ENCODE data around the gene KEL. TPM values are rescaled to one million over a fixed set of nuclear protein-coding genes. Genes with fewer than 3 reads are reported as not detected.

KEL gene
- total RNA-seq, 1 experiment from 2014 or later, result 7.7 TPM

DNA sequence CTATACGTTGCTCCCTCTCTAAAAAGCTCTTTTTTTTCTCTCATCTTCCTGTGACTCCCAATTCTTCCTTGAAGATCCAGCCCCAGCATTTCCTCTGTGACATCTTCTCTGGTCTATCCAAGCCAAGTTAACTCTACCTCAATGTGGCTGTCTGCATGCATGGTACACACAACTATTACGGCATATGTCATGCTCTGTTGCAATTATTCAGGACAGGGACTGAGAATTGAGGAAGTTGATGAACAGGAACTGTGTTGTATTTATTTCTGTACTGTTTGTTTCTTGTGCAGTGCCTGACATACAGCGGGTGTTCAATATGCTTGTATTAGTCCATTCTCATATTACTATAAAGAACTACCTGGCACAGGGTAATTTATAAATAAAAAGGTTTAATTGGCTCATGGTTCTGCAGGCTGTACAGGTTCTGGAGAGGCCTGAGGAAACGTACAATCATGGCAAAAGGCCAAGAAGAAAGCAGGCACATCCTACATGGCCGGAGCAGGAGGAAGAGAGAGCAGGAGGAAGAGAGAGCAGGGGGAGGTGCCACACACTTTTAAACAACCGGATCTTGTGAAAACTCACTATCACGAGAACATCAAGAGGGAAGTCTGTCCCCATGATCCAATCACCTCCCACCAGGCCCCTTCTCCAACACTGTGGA is 34.9 kb downstream of the KEL start:
- DNase-seq, result no peak
- Histone ChIP-seq H3K36me3 (replicated peaks; ENCODE audit: control insufficient read depth, insufficient read depth, low read length) (no peaks in the 10 kb centered on the region), H3K4me3 (ENCODE audit: insufficient read depth, low read depth, low read length) (no peak overlapping the region), H3K27me3 (ENCODE audit: control insufficient read depth, insufficient read depth, low read length) (no peaks in the 10 kb centered on the region; the same call in 1 of the 2 replicates)

DNA sequence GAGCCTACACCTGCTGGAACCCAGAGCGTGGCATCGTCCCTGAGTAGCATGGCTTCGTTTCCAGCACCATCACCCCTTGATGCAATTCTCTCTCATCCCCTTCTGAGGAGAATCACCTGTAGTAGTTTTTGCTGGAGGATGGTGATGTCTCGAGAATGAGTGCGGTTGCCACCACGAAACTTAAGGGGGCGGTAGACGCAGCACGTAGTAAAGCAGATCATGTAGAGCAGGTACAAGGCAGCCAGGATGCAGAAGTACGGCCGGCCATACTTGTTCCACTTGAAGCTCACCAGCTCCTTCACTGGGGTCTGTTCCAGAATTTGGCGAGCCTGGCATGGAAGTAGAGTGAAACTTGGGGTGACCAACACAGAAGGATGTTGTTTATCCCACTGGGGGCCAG is 36.8 kb downstream of the KEL start:
- Histone ChIP-seq H3K27me3 (ENCODE audit: control insufficient read depth, insufficient read depth, low read length) (no peaks in the 10 kb centered on the region; the same call in 1 of the 2 replicates), H3K4me3 (ENCODE audit: insufficient read depth, low read depth, low read length) (no peak overlapping the region), H3K36me3 (replicated peaks; ENCODE audit: control insufficient read depth, insufficient read depth, low read length) (no peaks in the 10 kb centered on the region)
- DNase-seq, result peak; percentile 70

DNA sequence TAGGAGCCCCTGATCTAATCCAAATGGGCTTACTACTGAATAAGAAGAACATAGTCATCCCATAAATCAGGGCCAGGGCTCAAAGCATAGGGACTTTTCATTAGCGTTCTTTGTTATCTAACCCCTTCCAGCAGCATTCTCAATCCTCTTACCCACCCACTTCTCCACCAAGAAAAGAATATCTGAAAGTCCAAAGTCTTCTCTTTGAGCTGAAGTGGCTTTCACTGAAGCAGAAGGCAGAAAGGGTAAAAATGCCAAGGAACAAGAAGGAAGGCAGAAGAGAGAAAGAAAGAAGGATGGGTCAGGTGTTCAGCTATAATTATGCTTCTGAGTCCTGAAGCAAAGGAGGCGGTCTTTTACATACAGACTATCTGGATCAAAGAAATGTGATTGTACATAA is 38.8 kb downstream of the KEL start:
- H3K36me3 ChIP-seq (replicated peaks; ENCODE audit: control insufficient read depth, insufficient read depth, low read length), result no peaks in the 10 kb centered on the region
- no peaks in the 10 kb centered on the region; the same call in 1 of the 2 replicates for H3K27me3 ChIP-seq (ENCODE audit: control insufficient read depth, insufficient read depth, low read length)
- H3K4me3 ChIP-seq (ENCODE audit: insufficient read depth, low read depth, low read length), result no peak overlapping the region
- no peak for DNase-seq

DNA sequence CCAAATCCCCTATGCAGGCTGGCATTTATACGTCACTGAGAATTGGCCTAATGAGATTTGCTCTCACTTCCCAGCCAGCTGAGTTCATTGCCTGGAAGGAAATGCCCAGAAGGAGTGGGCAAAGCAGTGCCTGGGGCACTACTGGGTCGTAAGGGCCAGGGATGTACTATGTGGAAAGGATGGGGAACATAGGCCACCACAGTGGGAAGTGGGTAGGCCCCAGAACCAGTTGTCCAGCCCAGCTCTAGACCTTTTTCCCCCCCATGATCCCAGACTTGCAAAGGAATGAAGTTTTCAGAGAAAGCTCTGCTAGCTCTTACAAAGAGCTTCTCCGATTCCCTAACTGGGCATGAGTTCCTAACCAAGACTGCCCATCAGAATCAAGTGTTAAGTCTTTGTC is 42.5 kb downstream of the KEL start:
- no peaks in the 10 kb centered on the region for H3K36me3 ChIP-seq (replicated peaks; ENCODE audit: control insufficient read depth, insufficient read depth, low read length)
- no peaks in the 10 kb centered on the region for H3K27me3 ChIP-seq (ENCODE audit: control insufficient read depth, insufficient read depth, low read length)
- no peak for DNase-seq
- no peak overlapping the region for H3K4me3 ChIP-seq (ENCODE audit: insufficient read depth, low read depth, low read length)

DNA sequence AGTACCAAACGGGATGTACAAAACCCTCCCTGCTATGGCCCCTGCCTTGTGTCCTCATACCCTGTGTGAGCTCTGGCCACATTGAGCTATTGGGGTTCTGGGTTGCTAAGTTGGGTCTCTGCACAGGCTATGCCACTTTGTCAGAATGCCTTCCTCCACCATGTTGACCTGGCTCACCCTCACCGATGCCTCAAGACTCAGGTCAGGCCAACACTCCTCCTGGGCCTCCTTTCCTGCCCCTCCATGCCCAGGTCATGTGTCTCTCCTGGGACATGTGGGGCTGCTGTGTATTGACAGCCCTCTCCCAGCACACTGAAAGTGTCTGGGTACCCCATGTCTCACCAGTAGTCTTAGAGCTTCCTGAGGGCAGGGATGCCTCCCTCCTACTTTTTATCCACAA is 43.3 kb downstream of the KEL start:
- no peak for DNase-seq
- Histone ChIP-seq H3K27me3 (ENCODE audit: control insufficient read depth, insufficient read depth, low read length) (no peaks in the 10 kb centered on the region), H3K4me3 (ENCODE audit: insufficient read depth, low read depth, low read length) (no peak overlapping the region), H3K36me3 (replicated peaks; ENCODE audit: control insufficient read depth, insufficient read depth, low read length) (no peaks in the 10 kb centered on the region)

DNA sequence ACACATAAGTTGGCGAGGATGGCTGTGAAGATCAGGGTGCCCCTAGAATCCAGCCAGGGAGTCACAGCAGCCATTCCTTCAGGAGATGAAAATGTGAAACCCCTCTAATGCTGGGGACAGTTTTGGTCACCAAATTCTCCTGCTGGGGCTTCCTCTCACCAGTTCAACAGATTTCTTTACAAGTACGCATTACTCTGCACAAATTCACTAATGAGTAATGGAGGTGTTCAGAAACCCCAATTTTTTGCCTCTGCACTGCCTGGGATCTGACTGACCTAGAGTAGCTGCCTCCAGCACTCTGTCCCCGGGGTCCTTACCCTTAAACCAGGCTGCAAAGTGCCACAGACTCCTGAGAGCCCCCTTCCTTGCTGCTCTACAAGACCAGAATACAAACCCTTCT is 44.7 kb downstream of the KEL start:
- no peak for DNase-seq
- H3K27me3 ChIP-seq (ENCODE audit: control insufficient read depth, insufficient read depth, low read length), result no peaks in the 10 kb centered on the region

DNA sequence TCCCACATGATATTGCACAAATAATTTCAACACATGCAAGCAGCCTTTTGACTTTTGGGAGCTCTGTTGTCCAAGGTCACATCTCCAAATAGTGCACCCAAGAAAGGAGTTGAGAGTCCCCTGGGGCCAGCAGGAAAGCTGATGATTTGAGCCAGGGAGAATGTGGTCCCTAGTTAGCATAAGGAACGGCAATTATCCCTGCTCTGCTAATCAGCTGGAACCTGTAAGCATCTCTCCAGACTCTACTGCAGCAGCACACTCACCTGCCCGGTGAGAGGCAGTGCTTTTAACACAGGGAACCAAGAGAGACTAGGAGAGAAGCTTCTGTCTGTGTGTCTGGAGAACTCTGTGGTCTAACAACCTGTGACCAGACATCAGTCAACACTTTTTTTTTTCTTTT is 45.7 kb downstream of the KEL start:
- H3K27me3 ChIP-seq (ENCODE audit: control insufficient read depth, insufficient read depth, low read length), result no peaks in the 10 kb centered on the region
- no peak for DNase-seq
- H3K4me3 ChIP-seq (ENCODE audit: insufficient read depth, low read depth, low read length), result no peak overlapping the region
- no peaks in the 10 kb centered on the region for H3K36me3 ChIP-seq (replicated peaks; ENCODE audit: control insufficient read depth, insufficient read depth, low read length)

More for the DNA sequence above, 44.7 kb downstream of the KEL start:
- Histone ChIP-seq H3K36me3 (replicated peaks; ENCODE audit: control insufficient read depth, insufficient read depth, low read length) (no peaks in the 10 kb centered on the region), H3K4me3 (ENCODE audit: insufficient read depth, low read depth, low read length) (no peak overlapping the region)

DNA sequence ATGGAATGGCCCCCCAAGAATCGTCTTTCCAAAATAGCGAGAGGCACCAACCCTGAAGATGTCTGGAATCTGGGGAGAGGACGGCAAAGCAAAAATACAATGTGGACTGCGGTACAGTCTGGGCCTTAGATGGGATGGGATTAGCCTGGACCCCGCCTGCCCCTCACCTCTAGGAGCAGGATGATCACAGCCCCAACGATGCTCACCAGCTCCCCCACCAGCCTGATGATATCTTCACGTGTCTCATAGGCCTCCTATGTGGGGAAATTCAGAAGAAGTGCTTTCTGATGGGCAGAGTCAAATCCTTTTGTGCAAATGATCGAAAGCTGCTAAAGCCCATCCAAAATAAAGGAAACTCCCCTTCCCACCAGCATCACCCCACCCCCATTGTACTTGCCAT is 46.8 kb downstream of the KEL start:
- Histone ChIP-seq H3K27me3 (ENCODE audit: control insufficient read depth, insufficient read depth, low read length) (no peaks in the 10 kb centered on the region), H3K4me3 (ENCODE audit: insufficient read depth, low read depth, low read length) (no peak overlapping the region), H3K36me3 (replicated peaks; ENCODE audit: control insufficient read depth, insufficient read depth, low read length) (no peaks in the 10 kb centered on the region)
- no peak for DNase-seq

DNA sequence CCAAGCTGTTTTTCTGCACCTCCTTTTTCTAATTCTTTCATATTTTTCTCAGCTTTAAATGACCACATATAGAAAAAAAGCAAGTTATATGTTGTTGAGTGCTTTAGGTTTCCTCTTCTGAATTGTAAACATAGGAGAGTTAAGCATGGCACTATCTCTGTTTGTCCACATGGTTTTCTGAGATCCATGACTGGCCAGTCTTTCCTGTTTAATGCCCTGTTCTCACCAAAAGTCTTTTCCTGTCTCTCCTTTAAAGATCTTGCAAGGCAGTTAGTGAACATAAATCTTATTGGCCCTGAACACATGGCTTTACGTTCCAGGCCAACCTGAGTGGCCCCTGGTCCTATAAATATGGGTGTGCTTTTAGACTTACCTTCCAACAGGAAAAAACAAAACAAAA is 48.0 kb downstream of the KEL start:
- H3K27me3 ChIP-seq (ENCODE audit: control insufficient read depth, insufficient read depth, low read length), result no peaks in the 10 kb centered on the region
- DNase-seq, result no peak
- H3K36me3 ChIP-seq (replicated peaks; ENCODE audit: control insufficient read depth, insufficient read depth, low read length), result no peaks in the 10 kb centered on the region
- H3K4me3 ChIP-seq (ENCODE audit: insufficient read depth, low read depth, low read length), result no peak overlapping the region

DNA sequence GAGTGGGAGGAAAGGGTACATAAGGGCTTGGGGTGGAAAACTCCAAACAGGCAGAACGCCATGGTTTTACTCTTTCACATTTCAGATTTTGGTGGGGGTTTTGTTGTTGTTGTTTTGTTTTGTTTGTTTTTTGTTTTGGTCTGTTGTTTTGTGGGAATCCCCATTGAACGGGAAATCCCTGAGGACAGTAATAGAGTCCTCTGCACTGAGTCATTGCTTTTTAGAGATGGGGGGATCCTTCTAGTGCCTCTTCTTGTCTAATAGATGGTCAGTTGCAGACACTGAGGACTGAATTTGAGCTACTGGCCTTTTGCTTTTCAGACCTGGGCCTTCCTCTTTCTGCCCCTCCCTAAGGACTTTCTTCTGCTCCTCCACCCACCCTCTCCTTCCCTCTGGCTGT is 48.6 kb downstream of the KEL start:
- Histone ChIP-seq H3K36me3 (replicated peaks; ENCODE audit: control insufficient read depth, insufficient read depth, low read length) (no peaks in the 10 kb centered on the region), H3K4me3 (ENCODE audit: insufficient read depth, low read depth, low read length) (no peak overlapping the region), H3K27me3 (ENCODE audit: control insufficient read depth, insufficient read depth, low read length) (no peaks in the 10 kb centered on the region)
- DNase-seq, result no peak

DNA sequence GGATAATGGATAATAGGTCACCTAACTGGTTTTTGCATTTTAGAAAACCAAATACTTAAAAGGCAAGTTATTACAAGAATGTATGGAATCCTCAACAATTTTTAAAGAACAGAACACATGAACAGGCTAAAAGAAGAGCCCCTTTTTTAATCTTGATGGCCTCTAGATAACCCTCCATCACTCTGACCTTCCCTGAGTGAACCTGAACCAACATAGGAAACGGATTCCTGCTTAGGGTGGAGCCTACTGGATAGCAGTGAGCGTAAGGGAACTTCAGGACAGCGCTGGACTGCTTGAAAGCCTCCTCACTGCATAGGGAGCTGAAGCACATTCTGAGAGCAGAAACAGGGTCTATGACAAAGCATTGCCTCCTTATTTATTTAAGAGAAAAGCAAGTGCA is 49.1 kb downstream of the KEL start:
- DNase-seq, result no peak
- Histone ChIP-seq H3K4me3 (ENCODE audit: insufficient read depth, low read depth, low read length) (no peak overlapping the region), H3K36me3 (replicated peaks; ENCODE audit: control insufficient read depth, insufficient read depth, low read length) (no peaks in the 10 kb centered on the region), H3K27me3 (ENCODE audit: control insufficient read depth, insufficient read depth, low read length) (no peaks in the 10 kb centered on the region)

DNA sequence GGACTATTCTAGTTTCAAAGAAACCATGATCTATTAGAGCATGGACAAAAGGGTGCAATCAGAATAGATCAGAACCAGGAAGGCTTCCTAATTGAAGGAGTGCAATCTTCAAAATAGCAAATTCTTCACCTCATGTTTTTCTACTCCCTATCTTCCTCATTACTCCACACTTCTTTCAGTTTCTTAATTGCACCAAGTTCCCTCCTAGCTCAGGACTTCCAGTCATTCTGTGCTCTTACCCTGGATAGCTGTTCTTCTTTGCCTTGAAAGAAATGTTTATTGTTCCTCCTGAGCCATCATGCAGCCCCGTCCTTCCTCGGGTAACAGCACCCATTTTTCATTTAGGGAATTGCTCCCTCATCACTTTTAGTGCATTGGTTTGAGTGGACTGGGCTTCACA is 51.7 kb downstream of the KEL start:
- no peak for DNase-seq
- no peak overlapping the region for H3K4me3 ChIP-seq (ENCODE audit: insufficient read depth, low read depth, low read length)
- no peaks in the 10 kb centered on the region for H3K36me3 ChIP-seq (replicated peaks; ENCODE audit: control insufficient read depth, insufficient read depth, low read length)
- no peaks in the 10 kb centered on the region for H3K27me3 ChIP-seq (ENCODE audit: control insufficient read depth, insufficient read depth, low read length)

DNA sequence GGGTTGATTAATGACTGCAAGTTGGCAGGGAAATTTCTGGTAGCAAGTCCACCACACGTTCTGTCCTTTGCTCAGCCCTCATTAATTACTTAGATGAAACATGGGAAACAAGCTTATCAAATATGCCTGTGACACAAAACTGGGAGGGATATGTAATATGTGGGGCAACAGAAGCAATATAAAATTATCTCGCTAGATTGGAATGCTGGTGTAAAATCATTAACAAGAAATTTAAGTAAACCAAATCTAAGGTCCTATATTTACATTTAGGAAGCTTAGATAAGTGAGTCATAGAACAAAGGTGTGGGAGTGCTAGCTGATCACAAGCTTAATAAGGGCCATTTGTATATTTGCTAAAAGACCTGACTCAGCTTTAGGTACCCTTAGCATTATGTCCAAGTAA is 52.1 kb downstream of the KEL start:
- no peak overlapping the region for H3K4me3 ChIP-seq (ENCODE audit: insufficient read depth, low read depth, low read length)
- H3K27me3 ChIP-seq (ENCODE audit: control insufficient read depth, insufficient read depth, low read length), result no peaks in the 10 kb centered on the region
- no peaks in the 10 kb centered on the region for H3K36me3 ChIP-seq (replicated peaks; ENCODE audit: control insufficient read depth, insufficient read depth, low read length)
- no peak for DNase-seq

DNA sequence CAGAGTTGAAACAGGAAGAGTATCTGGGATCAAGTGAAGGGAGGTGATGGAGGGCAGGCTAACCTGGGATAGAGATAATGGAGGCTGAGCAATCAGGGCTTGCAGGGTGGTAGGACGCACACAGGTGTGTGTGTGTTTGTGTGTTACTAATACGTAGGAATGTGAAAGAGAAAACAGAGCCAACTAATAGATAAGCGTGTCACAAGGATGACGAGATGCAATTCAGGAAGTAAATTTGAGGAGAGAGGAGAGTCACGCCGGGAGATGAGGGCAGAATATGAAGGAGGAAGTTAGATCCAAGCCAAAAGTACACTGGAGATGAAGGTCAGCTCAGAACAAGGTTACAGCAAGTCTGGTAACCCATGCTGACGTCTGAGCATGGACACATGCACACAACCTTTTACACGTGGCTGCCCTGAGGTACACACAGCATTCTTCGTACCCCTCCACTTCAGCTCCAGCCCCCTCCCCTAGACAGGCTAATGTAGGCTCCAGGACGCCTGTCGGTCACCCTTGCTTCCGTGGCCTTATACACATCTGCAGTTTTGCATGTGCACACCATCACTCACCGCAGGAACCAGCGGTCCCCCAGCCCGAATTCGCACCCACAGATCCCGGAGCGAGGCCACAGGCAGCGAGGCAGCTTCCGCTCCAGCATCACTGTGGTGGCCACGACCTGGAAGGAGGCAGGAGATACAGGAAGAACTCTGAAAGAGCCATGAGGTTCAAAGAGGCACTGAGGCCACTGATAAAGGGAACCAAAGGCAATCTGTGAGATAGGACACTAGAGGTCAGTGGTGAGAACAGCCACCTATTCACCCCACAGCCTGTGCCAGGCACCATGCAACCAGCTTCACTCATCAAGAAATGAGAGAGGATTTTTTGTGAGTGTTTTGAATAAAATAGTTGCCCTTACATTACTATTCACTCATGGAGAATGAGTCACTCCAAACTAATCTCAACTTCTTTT is 53.0 kb downstream of the KEL start:
- no peaks in the 10 kb centered on the region for H3K27me3 ChIP-seq (ENCODE audit: control insufficient read depth, insufficient read depth, low read length)
- H3K4me3 ChIP-seq (ENCODE audit: insufficient read depth, low read depth, low read length), result no peak overlapping the region
- H3K36me3 ChIP-seq (replicated peaks; ENCODE audit: control insufficient read depth, insufficient read depth, low read length), result no peaks in the 10 kb centered on the region
- DNase-seq, result peak; percentile 70

DNA sequence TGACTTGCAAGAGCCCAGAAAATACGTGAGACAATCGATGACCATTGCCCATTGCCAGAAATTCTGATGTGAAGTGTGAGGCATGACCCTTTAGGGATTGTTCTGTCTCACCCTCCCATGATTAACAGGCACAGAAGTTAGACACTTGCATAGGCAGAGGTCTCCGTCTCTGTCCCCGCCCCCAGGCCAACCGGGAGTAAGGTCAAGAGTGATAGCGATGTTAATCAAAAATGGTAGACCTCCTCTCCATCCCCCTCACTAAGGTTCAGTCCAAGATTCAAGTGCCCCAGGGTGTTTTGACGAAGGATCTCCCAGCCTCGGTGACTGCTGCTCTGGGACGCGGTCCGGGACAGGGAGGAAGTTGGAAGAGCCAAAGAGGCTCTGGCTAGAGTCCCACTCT is 53.9 kb downstream of the KEL start:
- Histone ChIP-seq H3K36me3 (replicated peaks; ENCODE audit: control insufficient read depth, insufficient read depth, low read length) (no peaks in the 10 kb centered on the region), H3K4me3 (ENCODE audit: insufficient read depth, low read depth, low read length) (no peak overlapping the region), H3K27me3 (ENCODE audit: control insufficient read depth, insufficient read depth, low read length) (no peaks in the 10 kb centered on the region)
- no peak for DNase-seq

Data from H7 (cell line).